Heart left ventricle (tissue), 13 donors: Measurements from ENCODE around the gene RCAN3.
"Not testable (repeated sequence)": the region's sequence is repeated elsewhere in the genome, so short reads cannot be mapped to it uniquely, and the experiment has no call there.

Source experiments
- CTCF ChIP-seq, 12 donors: fragments of 200-600 bp; sonication (generic) in 4 of 12; IDR thresholded peaks; one replicate each; pipeline versions ENCODE4 v1.5.0 to v1.8.0; 2018 to 2022; ENCODE audit warnings: antibody characterized with exemption in 12 of 12, mild to moderate bottlenecking in 5 of 12
- POLR2A ChIP-seq, 2 donors: fragments of 450-650 bp; IDR thresholded peaks; one replicate each; pipeline ENCODE4 v1.6.1; 2017; ENCODE audit warnings: antibody characterized with exemption in 2 of 2, mild to moderate bottlenecking in 2 of 2, moderate library complexity in 2 of 2
- donor health status: ischemic (EF 13 %, LVEDD 7.1; RV severe dilation, severe dysfunction).
- donor health status: DM: no; HTN: yes; CAD: no.
- donor health status: DM: no; HTN: no; CAD: no.
- donor health status: ischemic (EF 25% LVEDD 6.9; RV normal size, moderate dysfunction).
- donor health status: ischemic (EF 25% LVEDD 5.7; RV mildly dilated, moderate dysfunction).
- donor health status: ischemic (EF 35%, LVEDD 5.7; RV mildly dilated, moderate dysfunction).
- donor health status: nonischemic (EF 11% LVEDD 7.7; RV severe dilation, severe dysfunction).
- donor health status: DM: yes; HTN: yes; CAD: no.
- donor health status: PGD.
- donor health status: ischemic (EF 29% LVEDD 5.4; RV normal size, mild dysfunction).
- donor health status: nonischemic (EF 23%, LVEDD 6.1; RV moderate dilation, normal function).

GRCh38 chr1:24520282-24520681 lies 17.6 kb downstream of the RCAN3 start:
- not testable (repeated sequence) for TF ChIP-seq CTCF, POLR2A (IDR thresholded peaks at IDR 0.05)
